HEK293 (cell line): ENCODE measurements around the gene GLB1L.

ENCODE experiments used
- CTCF ChIA-PET: fragments of 350-600 bp; formaldehyde crosslinking; extraction: SDS; loops from one replicate; lab custom pipeline; 2021; ENCODE audit warnings: antibody characterized with exemption; lab: Yijun Ruan, JAX
- POLR2A ChIA-PET: fragments of 300-600 bp; formaldehyde crosslinking; extraction: SDS; loops from one replicate; lab custom pipeline; 2020; ENCODE audit warnings: antibody characterized with exemption, inconsistent platforms; lab: Yijun Ruan, JAX
- H3K27ac ChIP-seq: fragments of 200-500 bp; sonication (Bioruptor generic); 2 replicates; pipeline ENCODE4 v1.5.1; 2014; ENCODE audit warnings: low read depth, low read length, control low read depth, inconsistent platforms; ENCODE audit errors: extremely low read depth
- H3K36me3 ChIP-seq, 2 experiments: fragments of 200-500 bp in 1 of 2; sonication (Bioruptor generic) in 1 of 2; 1 replicate in 1 of 2; 2 replicates in 1 of 2; pipeline ENCODE4 v1.5.1; 2014 to 2017; ENCODE audit warnings: inconsistent platforms in 2 of 2, low read length in 2 of 2; ENCODE audit not compliant: control insufficient read depth in 2 of 2, insufficient read depth in 1 of 2
- H3K4me1 ChIP-seq: fragments of 200-500 bp; sonication (Bioruptor generic); 2 replicates; pipeline ENCODE4 v1.5.1; 2014; ENCODE audit warnings: mild to moderate bottlenecking, low read length, inconsistent platforms; ENCODE audit not compliant: control insufficient read depth, insufficient read depth
- H3K4me3 ChIP-seq: 2 replicates; pipeline ENCODE4 v1.5.1; 2011; ENCODE audit warnings: low read depth, mild to moderate bottlenecking, control low read depth, low read length, moderate library complexity
- H3K9me3 ChIP-seq: fragments of 200-500 bp; sonication (Bioruptor generic); 2 replicates; pipeline ENCODE4 v1.5.1; 2014; ENCODE audit warnings: low read depth, low read length, inconsistent platforms; ENCODE audit not compliant: control insufficient read depth, insufficient read depth
- BCL11B ChIP-seq: fragments of 450-650 bp; formaldehyde crosslinking; IDR thresholded peaks from 2 replicates; pipeline ENCODE4 v1.5.1; 2016; ENCODE audit warnings: low read depth, missing biosample characterization, missing genetic modification characterization
- KLF10 ChIP-seq: fragments of 450-650 bp; IDR thresholded peaks from 2 replicates; pipeline ENCODE4 v1.5.1; 2018; ENCODE audit warnings: missing biosample characterization, mild to moderate bottlenecking, missing genetic modification characterization
- SP3 ChIP-seq: fragments of 450-650 bp; formaldehyde crosslinking; IDR thresholded peaks from 2 replicates; pipeline ENCODE4 v1.5.1; 2016; ENCODE audit warnings: missing biosample characterization, missing genetic modification characterization
- YY1 ChIP-seq: fragments of 450-650 bp; formaldehyde crosslinking; IDR thresholded peaks from 2 replicates; pipeline ENCODE4 v1.5.1; 2018; ENCODE audit warnings: missing biosample characterization, missing genetic modification characterization
- ZFP37 ChIP-seq: fragments of 450-650 bp; formaldehyde crosslinking; IDR thresholded peaks from 2 replicates; pipeline ENCODE4 v1.5.1; 2016; ENCODE audit warnings: missing biosample characterization, missing genetic modification characterization
- ZNF16 ChIP-seq: fragments of 450-650 bp; formaldehyde crosslinking; IDR thresholded peaks from 2 replicates; pipeline ENCODE4 v1.5.1; 2016; ENCODE audit warnings: low read depth, missing biosample characterization, missing genetic modification characterization
- ZNF214 ChIP-seq: fragments of 450-650 bp; formaldehyde crosslinking; IDR thresholded peaks from 2 replicates; pipeline ENCODE4 v1.5.1; 2017; ENCODE audit warnings: missing biosample characterization, mild to moderate bottlenecking, missing genetic modification characterization, borderline replicate concordance
- ZNF274 ChIP-seq, 2 experiments: fragments of 200-500 bp in 1 of 2; fragments of 450-650 bp in 1 of 2; sonication (Bioruptor generic) in 1 of 2; formaldehyde crosslinking in 1 of 2; IDR thresholded peaks; 2 replicates each; pipeline versions ENCODE4 v1.5.1 to v1.6.1; 2014 to 2016; ENCODE audit warnings: borderline replicate concordance in 1 of 2, inconsistent platforms in 1 of 2, low read length in 1 of 2, missing biosample characterization in 1 of 2, missing genetic modification characterization in 1 of 2
- ZNF335 ChIP-seq: fragments of 450-650 bp; formaldehyde crosslinking; conservative IDR thresholded peaks from 2 replicates; pipeline ENCODE4 v1.5.1; 2016; ENCODE audit warnings: missing biosample characterization, missing genetic modification characterization
- ZNF394 ChIP-seq: fragments of 450-650 bp; formaldehyde crosslinking; IDR thresholded peaks from 2 replicates; pipeline ENCODE4 v1.5.1; 2016; ENCODE audit warnings: missing biosample characterization, missing genetic modification characterization, mild to moderate bottlenecking, moderate library complexity, borderline replicate concordance
- ZNF585B ChIP-seq: fragments of 450-650 bp; formaldehyde crosslinking; IDR thresholded peaks from 2 replicates; pipeline ENCODE4 v1.5.1; 2016; ENCODE audit warnings: missing biosample characterization, missing genetic modification characterization
- ZNF610 ChIP-seq: fragments of 450-650 bp; formaldehyde crosslinking; IDR thresholded peaks from 2 replicates; pipeline ENCODE4 v1.5.1; 2016; ENCODE audit warnings: missing biosample characterization, missing genetic modification characterization, borderline replicate concordance
- ZNF621 ChIP-seq: fragments of 450-650 bp; formaldehyde crosslinking; IDR thresholded peaks from 2 replicates; pipeline ENCODE4 v1.5.1; 2017; ENCODE audit warnings: missing biosample characterization, missing genetic modification characterization
- ZNF785 ChIP-seq: fragments of 450-650 bp; formaldehyde crosslinking; IDR thresholded peaks from 2 replicates; pipeline ENCODE4 v1.5.1; 2016; ENCODE audit warnings: missing biosample characterization, missing genetic modification characterization
- ZSCAN16 ChIP-seq: fragments of 450-650 bp; formaldehyde crosslinking; IDR thresholded peaks from 2 replicates; pipeline ENCODE4 v1.5.1; 2016; ENCODE audit warnings: missing biosample characterization, missing genetic modification characterization
- ZSCAN30 ChIP-seq: fragments of 450-650 bp; IDR thresholded peaks from 2 replicates; pipeline ENCODE4 v1.5.1; 2018; ENCODE audit warnings: missing biosample characterization, mild to moderate bottlenecking, missing genetic modification characterization, moderate library complexity
- TF ChIP-seq, protein P1 (sequence below): fragments of 450-650 bp; formaldehyde crosslinking; IDR thresholded peaks from 2 replicates; pipeline ENCODE4 v1.5.1; 2016; ENCODE audit warnings: missing biosample characterization, missing genetic modification characterization
- TF ChIP-seq, protein P2 (sequence below): fragments of 450-650 bp; formaldehyde crosslinking; conservative IDR thresholded peaks from 2 replicates; pipeline ENCODE4 v1.5.1; 2016; ENCODE audit warnings: low read depth, missing biosample characterization, missing genetic modification characterization

Gene GLB1L

DNA sequence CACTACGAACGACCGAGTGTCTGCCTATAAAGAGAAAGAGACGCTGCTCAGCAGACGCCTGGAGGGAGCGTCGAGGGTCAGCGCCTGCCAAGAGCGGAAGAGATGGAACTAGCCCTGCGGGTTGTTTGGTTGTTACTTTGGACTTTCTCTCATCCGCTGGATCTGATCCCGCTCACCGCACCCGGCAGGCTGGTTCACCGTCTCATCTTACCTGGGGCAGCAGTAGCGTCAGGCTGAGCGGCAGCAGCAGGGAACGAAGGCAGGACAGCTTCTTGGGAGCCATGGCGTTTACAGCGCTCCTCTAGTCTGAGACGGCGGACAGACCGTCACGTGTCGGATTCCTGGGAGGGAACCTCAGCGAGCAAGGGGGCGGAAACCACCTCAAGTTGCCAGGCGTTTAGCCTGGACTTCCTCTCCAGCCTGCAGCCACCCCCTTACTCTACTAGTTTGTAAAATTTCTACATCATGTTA is 1.9 kb downstream of the GLB1L start:
- POLR2A ChIA-PET: interaction anchor here (0.6 kb wide), 1 partner anchor 242 kb away, joined by 3 read pairs; no protein-coding TSS in a partner anchor
- H3K27ac ChIP-seq: no peak overlapping the region
- H3K4me1 ChIP-seq: peaks cover 5% of the 10 kb centered on the region; the same call in 1 of the 2 replicates
- no peak for TF ChIP-seq BCL11B (tag by site-specific recombination)
- TF ChIP-seq ZNF16 (tag by site-specific recombination): no peak
- TF ChIP-seq YY1 (tag by site-specific recombination): no peak
- no peak for TF ChIP-seq ZFP37 (tag by site-specific recombination)
- no peak for TF ChIP-seq ZNF621 (tag by site-specific recombination)
- TF ChIP-seq ZSCAN16: no peak
- TF ChIP-seq SP3 (tag by site-specific recombination): no peak
- TF ChIP-seq ZNF214 (tag by site-specific recombination): no peak
- TF ChIP-seq ZNF335: no peak
- TF ChIP-seq ZNF274 (IDR thresholded peaks at IDR 0.05; ENCODE audit: low read length): no peak
- TF ChIP-seq ZNF274 (tag by site-specific recombination; IDR thresholded peaks at IDR 0.05; ENCODE audit: borderline replicate concordance): no peak
- TF ChIP-seq, protein P1, sequence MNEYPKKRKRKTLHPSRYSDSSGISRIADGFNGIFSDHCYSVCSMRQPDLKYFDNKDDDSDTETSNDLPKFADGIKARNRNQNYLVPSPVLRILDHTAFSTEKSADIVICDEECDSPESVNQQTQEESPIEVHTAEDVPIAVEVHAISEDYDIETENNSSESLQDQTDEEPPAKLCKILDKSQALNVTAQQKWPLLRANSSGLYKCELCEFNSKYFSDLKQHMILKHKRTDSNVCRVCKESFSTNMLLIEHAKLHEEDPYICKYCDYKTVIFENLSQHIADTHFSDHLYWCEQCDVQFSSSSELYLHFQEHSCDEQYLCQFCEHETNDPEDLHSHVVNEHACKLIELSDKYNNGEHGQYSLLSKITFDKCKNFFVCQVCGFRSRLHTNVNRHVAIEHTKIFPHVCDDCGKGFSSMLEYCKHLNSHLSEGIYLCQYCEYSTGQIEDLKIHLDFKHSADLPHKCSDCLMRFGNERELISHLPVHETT (tag by site-specific recombination): no peak
- no peak for TF ChIP-seq ZNF585B (tag by site-specific recombination)
- no peak for TF ChIP-seq ZSCAN30 (tag by site-specific recombination)
- H3K4me3 ChIP-seq: no peak overlapping the region
- peaks cover 0 to 38% of the 10 kb centered on the region in 2 experiments; a peak in 1 of 3 replicates for H3K36me3 ChIP-seq
- H3K9me3 ChIP-seq: no peaks in the 10 kb centered on the region
- CTCF ChIA-PET: interaction anchor here (2.0 kb wide), 1 partner anchor 52 kb away, joined by 8 read pairs; no protein-coding TSS in a partner anchor

DNA sequence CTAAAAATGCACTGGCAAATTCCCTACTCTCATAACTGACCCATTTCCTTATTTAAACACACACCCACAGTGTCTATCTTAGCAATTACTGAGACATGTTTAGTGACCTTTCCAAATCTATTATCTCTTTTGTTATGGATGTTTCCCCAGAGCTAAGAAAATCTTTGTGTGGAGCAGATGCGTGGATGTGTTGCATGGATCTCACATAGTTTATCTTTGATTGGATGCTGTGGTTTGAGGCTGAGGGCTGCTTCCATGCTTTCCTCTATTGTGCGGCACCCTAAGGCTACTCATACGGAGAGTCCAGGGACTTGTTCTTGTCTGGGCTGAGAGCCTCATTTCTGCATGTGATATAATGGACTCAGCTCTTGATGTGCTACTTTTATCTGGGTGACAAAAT is 10.9 kb downstream of the GLB1L start:
- POLR2A ChIA-PET: no interaction called here
- H3K36me3 ChIP-seq: peaks cover 17 to 79% of the 10 kb centered on the region in 2 experiments

More for the DNA sequence above, 10.9 kb downstream of the GLB1L start:
- TF ChIP-seq KLF10 (tag by site-specific recombination) (no peak), ZNF610 (tag by site-specific recombination) (no peak), ZNF785 (tag by site-specific recombination) (no peak), ZNF394 (tag by site-specific recombination) (no peak)
- TF ChIP-seq, protein P2, sequence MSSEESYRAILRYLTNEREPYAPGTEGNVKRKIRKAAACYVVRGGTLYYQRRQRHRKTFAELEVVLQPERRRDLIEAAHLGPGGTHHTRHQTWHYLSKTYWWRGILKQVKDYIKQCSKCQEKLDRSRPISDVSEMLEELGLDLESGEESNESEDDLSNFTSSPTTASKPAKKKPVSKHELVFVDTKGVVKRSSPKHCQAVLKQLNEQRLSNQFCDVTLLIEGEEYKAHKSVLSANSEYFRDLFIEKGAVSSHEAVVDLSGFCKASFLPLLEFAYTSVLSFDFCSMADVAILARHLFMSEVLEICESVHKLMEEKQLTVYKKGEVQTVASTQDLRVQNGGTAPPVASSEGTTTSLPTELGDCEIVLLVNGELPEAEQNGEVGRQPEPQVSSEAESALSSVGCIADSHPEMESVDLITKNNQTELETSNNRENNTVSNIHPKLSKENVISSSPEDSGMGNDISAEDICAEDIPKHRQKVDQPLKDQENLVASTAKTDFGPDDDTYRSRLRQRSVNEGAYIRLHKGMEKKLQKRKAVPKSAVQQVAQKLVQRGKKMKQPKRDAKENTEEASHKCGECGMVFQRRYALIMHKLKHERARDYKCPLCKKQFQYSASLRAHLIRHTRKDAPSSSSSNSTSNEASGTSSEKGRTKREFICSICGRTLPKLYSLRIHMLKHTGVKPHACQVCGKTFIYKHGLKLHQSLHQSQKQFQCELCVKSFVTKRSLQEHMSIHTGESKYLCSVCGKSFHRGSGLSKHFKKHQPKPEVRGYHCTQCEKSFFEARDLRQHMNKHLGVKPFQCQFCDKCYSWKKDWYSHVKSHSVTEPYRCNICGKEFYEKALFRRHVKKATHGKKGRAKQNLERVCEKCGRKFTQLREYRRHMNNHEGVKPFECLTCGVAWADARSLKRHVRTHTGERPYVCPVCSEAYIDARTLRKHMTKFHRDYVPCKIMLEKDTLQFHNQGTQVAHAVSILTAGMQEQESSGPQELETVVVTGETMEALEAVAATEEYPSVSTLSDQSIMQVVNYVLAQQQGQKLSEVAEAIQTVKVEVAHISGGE (tag by site-specific recombination): no peak
- TF ChIP-seq, all 188 proteins: peak for 0
- CTCF ChIA-PET: interaction anchor here (0.6 to 1.0 kb wide), 2 partner anchors 61 to 251 kb away, joined by 3 read pairs; no protein-coding TSS in a partner anchor
- no peaks in the 10 kb centered on the region; the same call in 1 of the 2 replicates for H3K4me1 ChIP-seq
- H3K27ac ChIP-seq: no peak overlapping the region
- no peaks in the 10 kb centered on the region for H3K9me3 ChIP-seq
- no peak overlapping the region for H3K4me3 ChIP-seq
